OCI-LY1 (cell line): ENCODE data around the gene CCND1.

ENCODE experiments used
- H2AFZ ChIP-seq: fragments of 200-600 bp; sonication (generic), shearing (Covaris generic); 2 replicates; pipeline ENCODE4 v1.6.0; 2014; ENCODE audit warnings: antibody characterized with exemption, mild to moderate bottlenecking, low read length
- H3F3A ChIP-seq: fragments of 200-600 bp; sonication (generic), shearing (Covaris generic); 2 replicates; pipeline ENCODE4 v1.6.0; 2014; ENCODE audit warnings: mild to moderate bottlenecking, antibody characterized with exemption, low read length, moderate library complexity; ENCODE audit not compliant: insufficient read depth
- H3K27ac ChIP-seq: fragments of 200-600 bp; sonication (generic); 2 replicates; pipeline ENCODE4 v1.5.1; 2014; ENCODE audit warnings: low read length, mixed run types, mild to moderate bottlenecking, low read depth; ENCODE audit not compliant: poor library complexity, severe bottlenecking
- H3K27me3 ChIP-seq: fragments of 200-600 bp; sonication (generic); 2 replicates; pipeline ENCODE4 v1.6.0; 2014; ENCODE audit warnings: antibody characterized with exemption, mild to moderate bottlenecking, low read length, moderate library complexity; ENCODE audit not compliant: insufficient read depth
- H3K36me3 ChIP-seq: fragments of 200-600 bp; sonication (generic); 2 replicates; pipeline ENCODE4 v1.6.1; 2014; ENCODE audit warnings: mild to moderate bottlenecking, antibody characterized with exemption, low read length, moderate library complexity, mixed read lengths; ENCODE audit not compliant: insufficient read depth
- H3K4me1 ChIP-seq: fragments of 200-600 bp; sonication (generic); 2 replicates; pipeline ENCODE4 v1.5.1; 2014; ENCODE audit warnings: mild to moderate bottlenecking, low read length, moderate library complexity; ENCODE audit not compliant: insufficient read depth, severe bottlenecking
- H3K4me2 ChIP-seq: fragments of 200-600 bp; sonication (generic), shearing (Covaris generic); 2 replicates; pipeline ENCODE4 v1.6.1; 2014; ENCODE audit warnings: low read length
- H3K4me3 ChIP-seq: fragments of 200-600 bp; sonication (generic); 2 replicates; pipeline ENCODE4 v1.5.1; 2014; ENCODE audit warnings: low read length, low read depth, mild to moderate bottlenecking, mixed read lengths; ENCODE audit not compliant: poor library complexity, severe bottlenecking
- H3K79me2 ChIP-seq: fragments of 200-600 bp; shearing (Covaris generic); 2 replicates; pipeline ENCODE4 v1.6.1; 2016; ENCODE audit warnings: mixed run types, low read length, mixed read lengths; ENCODE audit not compliant: insufficient read depth
- H3K9ac ChIP-seq: fragments of 200-600 bp; sonication (generic), shearing (Covaris generic); 2 replicates; pipeline ENCODE4 v1.6.1; 2014; ENCODE audit warnings: mild to moderate bottlenecking, low read length, mixed read lengths
- H3K9me2 ChIP-seq: fragments of 200-600 bp; sonication (generic), shearing (Covaris generic); 2 replicates; pipeline ENCODE4 v1.6.1; 2014; ENCODE audit warnings: low read depth, mild to moderate bottlenecking, low read length, mixed read lengths
- H3K9me3 ChIP-seq: fragments of 200-600 bp; shearing (Covaris generic); 2 replicates; pipeline ENCODE4 v1.6.1; 2014; ENCODE audit warnings: low read length, mixed read lengths
- H4K20me1 ChIP-seq: fragments of 200-600 bp; sonication (generic), shearing (Covaris generic); 2 replicates; pipeline ENCODE4 v1.6.0; 2016; ENCODE audit warnings: mild to moderate bottlenecking, low read length; ENCODE audit not compliant: insufficient read depth
- CTCF ChIP-seq: fragments of 200-600 bp; sonication (generic), shearing (Covaris generic); IDR thresholded peaks from 2 replicates; pipeline ENCODE4 v1.5.1; 2017; ENCODE audit warnings: mild to moderate bottlenecking, antibody characterized with exemption, low read length, moderate library complexity, mixed read lengths
- EZH2 ChIP-seq: fragments of 200-600 bp; sonication (generic), shearing (Covaris generic); IDR thresholded peaks from 2 replicates; pipeline ENCODE4 v1.8.0; 2017; ENCODE audit warnings: borderline replicate concordance, mixed run types, mild to moderate bottlenecking, antibody characterized with exemption, low read length, moderate library complexity, mixed read lengths

The CCND1 gene

GRCh38 chr11:69649576-69649900 is 8.6 kb downstream of the CCND1 start:
- TF ChIP-seq CTCF, result no peak
- TF ChIP-seq EZH2, result no peak
- Histone ChIP-seq H3K36me3 (no peaks in the 10 kb centered on the region), H3K79me2 (no peaks in the 10 kb centered on the region), H3K9me3 (no peaks in the 10 kb centered on the region), H3K4me3 (no peak overlapping the region), H4K20me1 (no peaks in the 10 kb centered on the region), H3K27ac (no peak overlapping the region), H3K27me3 (no peaks in the 10 kb centered on the region), H3K9ac (no peak overlapping the region), H3K9me2 (no peaks in the 10 kb centered on the region), H3K4me1 (no peaks in the 10 kb centered on the region), H2AFZ (no peak overlapping the region), H3F3A (no peaks in the 10 kb centered on the region), H3K4me2 (no peak overlapping the region)

- no peaks in the 10 kb centered on the region for H3K4me1 ChIP-seq
- no peaks in the 10 kb centered on the region for H4K20me1 ChIP-seq
- no peaks in the 10 kb centered on the region for H3F3A ChIP-seq
- no peak for TF ChIP-seq EZH2
- TF ChIP-seq CTCF, result no peak
- H3K27me3 ChIP-seq, result no peaks in the 10 kb centered on the region
- H3K9me2 ChIP-seq, result no peaks in the 10 kb centered on the region
- H3K9me3 ChIP-seq, result no peaks in the 10 kb centered on the region
- H3K4me2 ChIP-seq, result no peak overlapping the region
- H2AFZ ChIP-seq, result no peak overlapping the region
- H3K27ac ChIP-seq, result no peak overlapping the region
- H3K4me3 ChIP-seq, result no peak overlapping the region
- H3K36me3 ChIP-seq, result no peaks in the 10 kb centered on the region
- no peaks in the 10 kb centered on the region for H3K79me2 ChIP-seq
- H3K9ac ChIP-seq, result no peak overlapping the region
Observed at GRCh38 chr11:69650081-69650831, 9.3 kb downstream of the CCND1 start.

GRCh38 chr11:69650832-69651344 is 9.9 kb downstream of the CCND1 start:
- Histone ChIP-seq H3K36me3 (no peaks in the 10 kb centered on the region), H3K9me2 (no peaks in the 10 kb centered on the region), H3K4me2 (no peak overlapping the region), H3F3A (no peaks in the 10 kb centered on the region), H3K27ac (no peak overlapping the region), H3K4me3 (no peak overlapping the region), H4K20me1 (no peaks in the 10 kb centered on the region), H3K9me3 (no peaks in the 10 kb centered on the region), H2AFZ (no peak overlapping the region), H3K9ac (no peak overlapping the region), H3K27me3 (no peaks in the 10 kb centered on the region), H3K4me1 (no peaks in the 10 kb centered on the region), H3K79me2 (no peaks in the 10 kb centered on the region)
- TF ChIP-seq CTCF (no peak), EZH2 (no peak)
